ENCODE measurements around the gene ADAM15. TPM values are rescaled to one million over a fixed set of nuclear protein-coding genes. Genes with fewer than 3 reads are reported as not detected.

ADAM15 gene
- total RNA-seq, 1 experiment from 2014 or later, result 30.6 TPM

- H3K9me3 ChIP-seq (ENCODE audit: control insufficient read depth, low read depth, low read length), result no peaks in the 10 kb centered on the region
- no peak overlapping the region for H3K9ac ChIP-seq (ENCODE audit: extremely low read depth, insufficient read length, low read length)
- no peak overlapping the region for H2BK12ac ChIP-seq (ENCODE audit: insufficient read length, low read depth, low read length)
- H3K79me1 ChIP-seq (ENCODE audit: insufficient read depth, low read depth, low read length, poor library complexity, severe bottlenecking), result no peaks in the 10 kb centered on the region
- H2AK5ac ChIP-seq (ENCODE audit: insufficient read length, low read length), result no peak overlapping the region
- no peak overlapping the region for H3K27ac ChIP-seq (ENCODE audit: insufficient read length, low read depth, low read length)
- H2BK120ac ChIP-seq (ENCODE audit: low read depth, low read length, poor library complexity, severe bottlenecking), result no peak overlapping the region
- H3T11ph ChIP-seq (ENCODE audit: low read length), result no peak overlapping the region
- H3K4me1 ChIP-seq (ENCODE audit: insufficient read depth, low read length), result peaks cover 3% of the 10 kb centered on the region; the same call in 1 of the 2 replicates
- H3K4ac ChIP-seq (ENCODE audit: low read depth, low read length), result no peak overlapping the region
- H3K18ac ChIP-seq (ENCODE audit: insufficient read length, low read depth, low read length), result no peak overlapping the region
- H4K5ac ChIP-seq (ENCODE audit: insufficient read length, low read depth, low read length), result no peak overlapping the region
- H3K27me3 ChIP-seq (ENCODE audit: insufficient read depth, low read length), result no peaks in the 10 kb centered on the region
- peaks cover 16 to 22% of the 10 kb centered on the region in 2 experiments for H3K4me1 Mint-ChIP-seq
- H3K14ac ChIP-seq (ENCODE audit: insufficient read depth, low read length), result no peak overlapping the region
- H4K8ac ChIP-seq (replicated peaks; ENCODE audit: insufficient read length, low read depth, low read length), result no peak overlapping the region
- H3K23ac ChIP-seq (ENCODE audit: insufficient read length, low read depth, low read length), result no peak overlapping the region
- H3K9me3 Mint-ChIP-seq, result no peaks in the 10 kb centered on the region; a peak in 1 of 5 replicates
- H2BK5ac ChIP-seq (ENCODE audit: insufficient read length, low read length), result no peak overlapping the region
- no peak overlapping the region for H4K91ac ChIP-seq (ENCODE audit: insufficient read length, low read depth, low read length)
- H3K79me2 ChIP-seq (ENCODE audit: insufficient read depth, low read length), result no peaks in the 10 kb centered on the region; the same call in 1 of the 2 replicates
- TF ChIP-seq, protein P1, sequence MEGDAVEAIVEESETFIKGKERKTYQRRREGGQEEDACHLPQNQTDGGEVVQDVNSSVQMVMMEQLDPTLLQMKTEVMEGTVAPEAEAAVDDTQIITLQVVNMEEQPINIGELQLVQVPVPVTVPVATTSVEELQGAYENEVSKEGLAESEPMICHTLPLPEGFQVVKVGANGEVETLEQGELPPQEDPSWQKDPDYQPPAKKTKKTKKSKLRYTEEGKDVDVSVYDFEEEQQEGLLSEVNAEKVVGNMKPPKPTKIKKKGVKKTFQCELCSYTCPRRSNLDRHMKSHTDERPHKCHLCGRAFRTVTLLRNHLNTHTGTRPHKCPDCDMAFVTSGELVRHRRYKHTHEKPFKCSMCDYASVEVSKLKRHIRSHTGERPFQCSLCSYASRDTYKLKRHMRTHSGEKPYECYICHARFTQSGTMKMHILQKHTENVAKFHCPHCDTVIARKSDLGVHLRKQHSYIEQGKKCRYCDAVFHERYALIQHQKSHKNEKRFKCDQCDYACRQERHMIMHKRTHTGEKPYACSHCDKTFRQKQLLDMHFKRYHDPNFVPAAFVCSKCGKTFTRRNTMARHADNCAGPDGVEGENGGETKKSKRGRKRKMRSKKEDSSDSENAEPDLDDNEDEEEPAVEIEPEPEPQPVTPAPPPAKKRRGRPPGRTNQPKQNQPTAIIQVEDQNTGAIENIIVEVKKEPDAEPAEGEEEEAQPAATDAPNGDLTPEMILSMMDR (conservative IDR thresholded peaks at IDR 0.05), result no peak
- H2BK20ac ChIP-seq (ENCODE audit: low read depth, low read length, poor library complexity, severe bottlenecking), result no peak overlapping the region
- H3K23me2 ChIP-seq (ENCODE audit: insufficient read length, low read depth, low read length, poor library complexity, severe bottlenecking), result peaks cover 17% of the 10 kb centered on the region
- WGBS (ENCODE audit: extremely low coverage, insufficient read length, low lambda C conversion rate), result no CpG with 5 or more reads among the region's 8 CpGs
- no peaks in the 10 kb centered on the region for H4K20me1 ChIP-seq (ENCODE audit: control insufficient read depth, insufficient read depth, insufficient read length)
- H3K27ac Mint-ChIP-seq, result no peak overlapping the region; a peak in 1 of 7 replicates
- H3K56ac ChIP-seq (ENCODE audit: insufficient read length, low read depth, low read length), result no peak overlapping the region
- H2AFZ ChIP-seq (ENCODE audit: low read length), result no peak overlapping the region
- peaks cover 2% of the 10 kb centered on the region for H3K27me3 Mint-ChIP-seq (ENCODE audit: low read depth)
- no peak overlapping the region for H3K4me3 Mint-ChIP-seq
- peaks cover 10 to 18% (median 15%) of the 10 kb centered on the region in 3 experiments; a peak in 6 of 7 replicates for H3K36me3 Mint-ChIP-seq (ENCODE audit: insufficient read depth in 1 of 3, low read depth in 3 of 3)
- no peak overlapping the region for H3K4me2 ChIP-seq (ENCODE audit: insufficient read depth, insufficient read length, low read length)
- no peak for DNase-seq
- H2BK15ac ChIP-seq (ENCODE audit: low read depth, low read length), result no peak overlapping the region
These were observed 9.6 kb downstream of the ADAM15 start for GRCh38 chr1:155060736-155061135.
